Medulla oblongata (tissue), 1 donor: ENCODE data around the gene SAMD8.

Experiments
- DNase-seq: peaks from one replicate; pipeline ENCODE4 v3.0.0-alpha.2; 2015; ENCODE audit errors: extremely low spot score

The SAMD8 gene

DNA sequence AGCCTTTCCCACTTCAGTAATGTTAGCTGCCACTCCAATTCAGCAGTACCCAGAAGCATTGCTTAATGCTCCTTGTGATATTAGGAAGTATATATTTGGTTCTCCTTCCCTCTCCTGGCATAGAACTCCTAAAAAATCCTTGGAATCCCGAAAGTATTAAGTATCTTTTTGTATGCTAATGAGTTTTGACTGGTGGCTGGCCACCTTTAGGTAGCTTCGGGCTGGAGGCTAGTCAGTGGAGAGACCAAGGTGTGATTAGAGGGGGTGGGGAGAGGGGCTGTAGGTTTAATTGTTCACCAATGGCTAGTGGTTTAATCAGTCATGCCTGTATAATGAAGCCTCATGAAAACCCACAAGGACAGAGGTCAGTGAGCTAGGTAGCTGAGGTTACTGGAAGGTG, 112.1 kb downstream of the SAMD8 start:
- DNase-seq, result no peak

DNA sequence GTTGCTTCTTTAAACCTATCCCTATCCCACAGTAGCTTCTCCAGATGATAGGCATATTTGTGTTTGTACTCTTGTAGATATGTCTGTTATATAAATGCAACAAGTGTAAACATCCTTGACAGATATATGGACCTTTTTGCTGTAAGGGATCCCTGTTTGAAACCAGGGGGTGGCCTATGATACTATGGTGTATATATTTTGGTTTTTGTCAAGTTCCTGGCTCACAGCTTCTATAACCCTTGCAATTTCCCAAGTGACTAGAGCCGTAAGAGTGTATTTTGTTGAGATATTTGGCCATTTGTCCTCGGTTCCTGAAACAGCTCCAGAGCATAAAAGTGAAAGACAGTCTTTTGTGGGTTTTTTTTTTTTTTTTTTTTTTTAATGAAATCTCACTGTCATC, 114.6 kb downstream of the SAMD8 start:
- DNase-seq, result no peak

DNA sequence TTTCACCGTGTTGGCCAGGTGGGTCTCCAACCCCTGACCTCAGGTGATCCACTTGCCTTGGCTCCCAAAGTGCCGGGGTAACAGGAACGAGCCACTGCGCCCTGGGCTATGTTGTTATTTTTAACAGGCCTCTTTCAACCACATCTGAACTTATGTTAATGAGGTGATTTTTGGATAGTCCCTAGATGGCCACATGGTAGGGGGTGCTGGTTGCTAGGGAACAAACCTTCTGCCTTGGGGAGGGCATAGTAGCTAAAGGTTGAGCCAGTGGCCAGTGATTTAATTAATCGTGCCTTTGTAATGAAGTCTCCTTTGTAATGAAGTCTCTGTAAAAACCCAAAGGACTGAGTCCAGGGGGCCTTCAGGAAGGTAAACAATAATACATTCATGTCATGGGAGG, 115.2 kb downstream of the SAMD8 start:
- peak; percentile 29 for DNase-seq

DNA sequence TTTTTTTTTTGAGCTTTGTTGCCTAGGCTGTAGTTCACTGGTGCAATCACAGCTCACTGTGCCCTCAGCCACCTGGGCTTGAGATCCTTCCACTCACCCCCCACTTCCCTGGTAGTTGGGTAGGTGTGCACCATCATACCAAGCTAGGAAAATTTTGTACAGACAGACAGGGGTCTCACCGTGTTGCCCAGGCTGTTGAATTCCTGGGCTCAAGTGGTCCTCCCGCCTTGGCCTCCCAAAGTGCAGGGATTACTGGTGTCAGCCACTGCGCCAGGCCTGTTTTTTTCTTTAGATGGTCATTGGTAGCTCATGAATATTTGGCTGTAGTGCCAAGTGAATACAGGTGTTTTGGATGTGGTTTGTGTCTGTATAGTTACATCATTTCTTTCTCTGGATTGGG, 116.8 kb downstream of the SAMD8 start:
- DNase-seq, result no peak

DNA sequence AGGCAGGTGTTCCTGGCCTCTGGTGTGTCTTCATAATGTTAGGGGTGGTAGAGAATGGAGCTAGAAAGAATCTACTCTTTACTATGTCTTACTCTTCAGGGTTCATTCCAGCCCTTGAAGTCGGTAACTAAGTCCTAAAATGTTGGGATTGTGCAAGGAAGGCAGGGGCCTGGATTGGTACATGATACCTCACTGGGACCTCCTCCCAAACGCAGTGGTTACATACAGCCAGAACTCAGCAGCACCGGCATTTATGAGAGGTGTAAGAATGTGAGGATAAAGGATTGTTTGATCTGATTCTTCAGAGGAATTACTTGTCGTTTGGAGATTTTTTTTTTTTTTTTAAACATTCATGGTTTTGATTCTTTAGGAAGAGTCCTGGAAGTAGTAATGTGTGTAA, 117.4 kb downstream of the SAMD8 start:
- no peak for DNase-seq

DNA sequence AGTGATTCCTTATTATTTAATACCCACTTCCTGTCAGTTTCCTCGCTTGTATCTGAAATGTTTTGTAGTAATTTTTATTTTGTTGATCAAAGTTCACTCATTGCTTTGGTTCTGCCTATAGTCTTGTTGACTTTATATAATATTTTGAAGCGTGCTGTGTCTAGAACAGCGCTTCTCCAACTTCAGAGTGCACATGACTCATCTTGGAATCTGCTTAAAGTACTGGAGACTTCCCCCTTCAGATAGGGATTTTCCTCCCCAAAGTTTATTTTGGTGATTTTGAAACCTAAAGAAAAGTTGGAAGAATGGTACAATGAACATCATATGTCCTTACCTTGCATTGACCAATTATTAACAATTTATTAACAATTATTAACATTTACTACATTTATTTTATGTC, 118.5 kb downstream of the SAMD8 start:
- no peak for DNase-seq

DNA sequence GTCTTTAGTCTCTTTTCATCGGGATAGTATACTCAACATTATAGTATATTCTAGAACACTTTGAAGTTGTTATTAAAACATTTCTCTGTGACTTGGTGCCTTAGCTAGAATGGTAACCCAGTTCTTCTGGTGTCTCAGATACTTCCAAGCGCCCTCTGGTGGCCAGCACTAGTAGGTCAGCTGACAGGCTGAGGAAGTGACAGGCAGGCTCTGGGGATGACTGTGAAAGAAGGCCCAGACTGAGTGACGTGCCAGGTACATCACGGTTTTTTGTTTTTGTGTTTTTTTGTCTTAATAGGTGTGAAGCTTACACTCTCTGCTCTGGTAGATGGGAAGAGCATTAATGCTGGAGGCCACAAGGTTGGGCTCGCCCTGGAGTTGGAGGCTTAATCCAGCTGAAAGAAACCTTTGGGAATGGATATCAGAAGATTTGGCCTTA, 119.2 kb downstream of the SAMD8 start:
- peak; percentile 95 for DNase-seq
